Measurements from ENCODE around the gene SF3A2.

- TF ChIP-seq, protein P1, sequence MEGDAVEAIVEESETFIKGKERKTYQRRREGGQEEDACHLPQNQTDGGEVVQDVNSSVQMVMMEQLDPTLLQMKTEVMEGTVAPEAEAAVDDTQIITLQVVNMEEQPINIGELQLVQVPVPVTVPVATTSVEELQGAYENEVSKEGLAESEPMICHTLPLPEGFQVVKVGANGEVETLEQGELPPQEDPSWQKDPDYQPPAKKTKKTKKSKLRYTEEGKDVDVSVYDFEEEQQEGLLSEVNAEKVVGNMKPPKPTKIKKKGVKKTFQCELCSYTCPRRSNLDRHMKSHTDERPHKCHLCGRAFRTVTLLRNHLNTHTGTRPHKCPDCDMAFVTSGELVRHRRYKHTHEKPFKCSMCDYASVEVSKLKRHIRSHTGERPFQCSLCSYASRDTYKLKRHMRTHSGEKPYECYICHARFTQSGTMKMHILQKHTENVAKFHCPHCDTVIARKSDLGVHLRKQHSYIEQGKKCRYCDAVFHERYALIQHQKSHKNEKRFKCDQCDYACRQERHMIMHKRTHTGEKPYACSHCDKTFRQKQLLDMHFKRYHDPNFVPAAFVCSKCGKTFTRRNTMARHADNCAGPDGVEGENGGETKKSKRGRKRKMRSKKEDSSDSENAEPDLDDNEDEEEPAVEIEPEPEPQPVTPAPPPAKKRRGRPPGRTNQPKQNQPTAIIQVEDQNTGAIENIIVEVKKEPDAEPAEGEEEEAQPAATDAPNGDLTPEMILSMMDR (IDR thresholded peaks at IDR 0.05 in 8 of 11, conservative IDR thresholded peaks at IDR 0.05 in 3 of 11) = no peak
- TF ChIP-seq POLR2AphosphoS5 (IDR thresholded peaks at IDR 0.05) (no peak), POLR2A (IDR thresholded peaks at IDR 0.05) (no peak)
Observed at GRCh38 chr19:2208975-2209374, 27.6 kb upstream of the SF3A2 start.
